PC-3 (cell line): ENCODE data around the gene METTL1. TPM values are rescaled to one million over a fixed set of nuclear protein-coding genes. Genes with fewer than 3 reads are reported as not detected.

ENCODE experiments used
- ATAC-seq: fragments of 200-7000 bp; cut with Tn5 transposase; 2 replicates; pipeline ENCODE4 v1.9.1; 2020; ENCODE audit warnings: mild to moderate bottlenecking, moderate library complexity
- BruUV-seq: library from RNA; stranded (reverse); fragments of 400-500 nt; replicated peaks from 2 replicates; lab custom pipeline; 2021; lab: Mats Ljungman, UMichigan
- CTCF ChIA-PET: fragments of 300-600 bp; sonication (Branson Sonifier 250); formaldehyde crosslinking; loops from one replicate; lab custom pipeline; 2022; ENCODE audit warnings: antibody characterized with exemption; lab: Charles Lee
- POLR2A ChIA-PET: fragments of 300-600 bp; sonication (Branson Sonifier 250); formaldehyde crosslinking; loops from one replicate; lab custom pipeline; 2022; ENCODE audit warnings: antibody characterized with exemption; ENCODE audit not compliant: unreplicated experiment; lab: Charles Lee
- DNase-seq: peaks from one replicate; pipeline ENCODE4 v3.0.0-alpha.2; 2015
- H2AFZ ChIP-seq: fragments of 300-600 bp; sonication (generic); 2 replicates; pipeline ENCODE4 v1.6.0; 2016; ENCODE audit warnings: antibody characterized with exemption, low read length
- H3F3A ChIP-seq: fragments of 300-600 bp; sonication (generic); one replicate; pipeline ENCODE4 v1.6.0; 2017; ENCODE audit warnings: antibody characterized with exemption, low read length, control low read depth, mild to moderate bottlenecking; ENCODE audit not compliant: unreplicated experiment
- H3K27ac ChIP-seq: fragments of 300-600 bp; sonication (generic); 2 replicates; pipeline ENCODE4 v1.5.1; 2016; ENCODE audit warnings: mild to moderate bottlenecking, low read length
- H3K27me3 ChIP-seq: fragments of 300-600 bp; sonication (generic); 2 replicates; pipeline ENCODE4 v1.6.1; 2016; ENCODE audit warnings: low read length, mixed read lengths
- H3K36me3 ChIP-seq: fragments of 300-600 bp; sonication (generic); 2 replicates; pipeline ENCODE4 v1.6.1; 2016; ENCODE audit warnings: low read depth, mixed run types, low read length, mixed read lengths
- H3K4me1 ChIP-seq: fragments of 300-600 bp; sonication (generic); 2 replicates; pipeline ENCODE4 v1.5.1; 2016; ENCODE audit warnings: low read length; ENCODE audit not compliant: insufficient read depth
- H3K4me2 ChIP-seq: fragments of 300-600 bp; sonication (generic); 2 replicates; pipeline ENCODE4 v1.6.0; 2016; ENCODE audit warnings: low read length
- H3K4me3 ChIP-seq: fragments of 300-600 bp; sonication (generic); 2 replicates; pipeline ENCODE4 v1.5.1; 2016; ENCODE audit warnings: mild to moderate bottlenecking, low read length, mixed read lengths
- H3K79me2 ChIP-seq: fragments of 300-600 bp; sonication (generic); 2 replicates; pipeline ENCODE4 v1.6.1; 2017; ENCODE audit warnings: low read length, mixed read lengths
- H3K9ac ChIP-seq: fragments of 300-600 bp; sonication (generic); 2 replicates; pipeline ENCODE4 v1.6.0; 2016; ENCODE audit warnings: mild to moderate bottlenecking, low read length
- H3K9me2 ChIP-seq: fragments of 300-600 bp; sonication (generic); replicated peaks from 2 replicates; pipeline ENCODE4 v1.6.1; 2016; ENCODE audit warnings: mixed run types, low read length, mixed read lengths
- H3K9me3 ChIP-seq: fragments of 300-600 bp; sonication (generic); 2 replicates; pipeline ENCODE4 v1.6.1; 2016; ENCODE audit warnings: low read length, mixed read lengths
- H4K20me1 ChIP-seq: fragments of 300-600 bp; sonication (generic); 2 replicates; pipeline ENCODE4 v1.6.1; 2016; ENCODE audit warnings: low read length, mixed read lengths
- EZH2 ChIP-seq: fragments of 300-600 bp; sonication (generic); IDR thresholded peaks from one replicate; pipeline ENCODE4 v1.6.1; 2017; ENCODE audit warnings: antibody characterized with exemption, mild to moderate bottlenecking, low read length; ENCODE audit not compliant: unreplicated experiment
- EZH2phosphoT487 ChIP-seq: fragments of 300-600 bp; sonication (generic); IDR thresholded peaks from 2 replicates; pipeline ENCODE4 v1.6.1; 2018; ENCODE audit warnings: mild to moderate bottlenecking, antibody characterized with exemption, low read length, borderline replicate concordance
- intact Hi-C: fragments of 100-400 bp; cut with micrococcal nuclease; formaldehyde crosslinking; loops from 2 replicates; pipeline ENCODE4 v1.9.0; 2023
- total RNA-seq: library from RNA; depleted of rRNA; stranded (reverse); fragments of >200 nt; gene quantifications from 2 replicates; pipeline ENCODE4 v1.2.3, GENCODE V29; 2014
- TF ChIP-seq, protein P1 (sequence below): fragments of 300-600 bp; sonication (generic); conservative IDR thresholded peaks from 2 replicates; pipeline ENCODE4 v1.5.1; 2017; ENCODE audit warnings: antibody characterized with exemption, low read depth, mild to moderate bottlenecking, low read length

The METTL1 gene
- total RNA-seq, 1 experiment from 2014 or later: 29.8 TPM

DNA sequence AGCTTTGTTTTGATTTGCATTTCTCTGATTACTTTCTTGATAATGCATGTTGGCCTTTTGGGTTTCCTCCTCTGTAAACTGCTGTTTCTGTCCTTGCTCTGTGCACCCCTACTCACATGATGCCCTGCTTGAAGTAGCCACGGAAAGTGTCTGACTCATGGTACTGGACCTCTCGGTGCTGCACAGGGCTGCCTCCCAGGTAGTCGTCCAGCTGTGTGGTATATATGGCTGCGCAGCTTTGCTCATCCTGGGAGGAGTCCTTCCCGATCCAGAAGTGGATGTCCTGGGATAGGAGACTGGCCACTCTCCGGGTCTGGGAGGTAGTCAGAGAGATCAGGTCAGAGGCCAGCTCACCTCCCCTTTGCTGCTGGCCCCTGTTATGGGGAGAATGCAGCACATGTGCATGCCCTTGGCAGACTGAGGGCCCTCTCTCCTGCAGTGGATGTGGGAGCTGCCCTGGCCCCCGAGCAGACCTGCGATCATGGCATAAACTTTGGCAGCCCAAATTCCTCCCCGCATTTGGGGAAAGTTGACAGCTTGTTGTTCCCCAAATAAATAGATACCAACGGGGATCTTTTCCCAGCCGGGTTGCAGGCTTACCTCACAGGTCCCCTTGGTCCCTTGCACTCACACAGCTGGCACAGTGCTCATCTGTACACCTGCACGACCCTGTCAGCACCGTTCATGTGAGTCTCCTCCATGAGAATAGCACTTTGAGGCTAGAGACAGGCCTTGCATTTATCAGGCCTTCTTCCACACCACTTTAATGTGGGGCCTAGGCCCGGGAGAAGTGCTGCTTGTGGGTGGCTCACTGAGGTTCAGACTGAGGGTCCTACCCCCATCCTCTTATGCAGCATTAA, 41.4 kb upstream of the METTL1 start:
- H3K79me2 ChIP-seq: no peaks in the 10 kb centered on the region
- intact Hi-C loops: no loop called here
- H3K9ac ChIP-seq: no peak overlapping the region
- no peak overlapping the region for H3K4me3 ChIP-seq
- ATAC-seq: no peak
- CTCF ChIA-PET: no interaction called here
- H3K27ac ChIP-seq: no peak overlapping the region
- H4K20me1 ChIP-seq: no peaks in the 10 kb centered on the region
- H3F3A ChIP-seq: no peaks in the 10 kb centered on the region
- H3K27me3 ChIP-seq: no peaks in the 10 kb centered on the region
- no peaks in the 10 kb centered on the region for H3K9me2 ChIP-seq
- DNase-seq: no peak
- H3K9me3 ChIP-seq: no peaks in the 10 kb centered on the region
- no peaks in the 10 kb centered on the region for H3K36me3 ChIP-seq
- no peak overlapping the region for H3K4me2 ChIP-seq
- BruUV-seq: no TSS peak
- peaks cover 11% of the 10 kb centered on the region for H3K4me1 ChIP-seq
- H2AFZ ChIP-seq: no peak overlapping the region
- POLR2A ChIA-PET: no interaction called here
- TF ChIP-seq EZH2phosphoT487 (no peak), EZH2 (no peak)
- TF ChIP-seq, protein P1, sequence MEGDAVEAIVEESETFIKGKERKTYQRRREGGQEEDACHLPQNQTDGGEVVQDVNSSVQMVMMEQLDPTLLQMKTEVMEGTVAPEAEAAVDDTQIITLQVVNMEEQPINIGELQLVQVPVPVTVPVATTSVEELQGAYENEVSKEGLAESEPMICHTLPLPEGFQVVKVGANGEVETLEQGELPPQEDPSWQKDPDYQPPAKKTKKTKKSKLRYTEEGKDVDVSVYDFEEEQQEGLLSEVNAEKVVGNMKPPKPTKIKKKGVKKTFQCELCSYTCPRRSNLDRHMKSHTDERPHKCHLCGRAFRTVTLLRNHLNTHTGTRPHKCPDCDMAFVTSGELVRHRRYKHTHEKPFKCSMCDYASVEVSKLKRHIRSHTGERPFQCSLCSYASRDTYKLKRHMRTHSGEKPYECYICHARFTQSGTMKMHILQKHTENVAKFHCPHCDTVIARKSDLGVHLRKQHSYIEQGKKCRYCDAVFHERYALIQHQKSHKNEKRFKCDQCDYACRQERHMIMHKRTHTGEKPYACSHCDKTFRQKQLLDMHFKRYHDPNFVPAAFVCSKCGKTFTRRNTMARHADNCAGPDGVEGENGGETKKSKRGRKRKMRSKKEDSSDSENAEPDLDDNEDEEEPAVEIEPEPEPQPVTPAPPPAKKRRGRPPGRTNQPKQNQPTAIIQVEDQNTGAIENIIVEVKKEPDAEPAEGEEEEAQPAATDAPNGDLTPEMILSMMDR: no peak

DNA sequence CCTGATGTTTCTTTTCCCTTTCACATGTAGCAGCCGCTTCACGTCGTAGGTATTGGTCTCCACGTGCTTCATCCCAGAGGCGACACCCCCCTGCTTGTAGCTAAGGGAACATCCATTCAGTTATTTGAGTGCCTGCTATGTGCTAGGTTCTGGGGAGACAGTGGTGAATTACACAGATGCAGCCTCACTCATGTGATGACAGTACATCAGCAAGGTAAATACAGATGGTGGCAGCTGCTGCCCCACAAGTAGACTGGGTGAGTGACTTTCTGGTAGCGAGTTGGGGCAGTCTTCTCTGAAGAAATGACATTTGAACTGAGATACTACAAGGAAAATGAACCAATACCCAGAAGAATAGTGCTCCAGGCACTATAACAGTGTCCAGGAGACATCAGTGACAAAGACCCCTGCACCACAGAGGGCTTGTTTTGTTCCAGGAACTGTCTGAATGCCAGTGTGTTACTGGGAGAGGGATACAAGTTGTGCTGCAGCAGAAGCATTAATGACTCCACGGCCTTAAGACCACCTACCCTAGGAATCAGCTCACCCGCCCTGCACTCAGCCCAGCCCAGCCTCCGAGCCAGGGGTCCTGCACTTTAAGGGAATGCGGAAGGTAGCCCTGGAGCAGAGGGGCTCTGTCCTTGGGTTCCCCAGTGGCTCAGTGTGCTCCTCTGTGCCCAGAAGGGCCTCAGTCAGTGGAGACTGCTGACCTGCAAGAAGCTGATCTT, 39.3 kb upstream of the METTL1 start:
- Histone ChIP-seq H3K27ac (no peak overlapping the region), H3K4me3 (no peak overlapping the region), H3K9me3 (no peaks in the 10 kb centered on the region), H3K36me3 (no peaks in the 10 kb centered on the region), H3K9ac (no peak overlapping the region), H3K79me2 (no peaks in the 10 kb centered on the region), H3K4me1 (peaks cover 11% of the 10 kb centered on the region), H3F3A (no peaks in the 10 kb centered on the region), H2AFZ (no peak overlapping the region), H4K20me1 (no peaks in the 10 kb centered on the region), H3K27me3 (no peaks in the 10 kb centered on the region), H3K4me2 (no peak overlapping the region), H3K9me2 (no peaks in the 10 kb centered on the region)
- POLR2A ChIA-PET: no interaction called here
- CTCF ChIA-PET: no interaction called here
- ATAC-seq (no peak), DNase-seq (no peak)
- intact Hi-C loops: no loop called here
- TF ChIP-seq, protein P1: no peak
- TF ChIP-seq EZH2 (no peak), EZH2phosphoT487 (no peak)
- BruUV-seq: no TSS peak
